ENCODE results near the gene IDH1. TPM values are rescaled to one million over a fixed set of nuclear protein-coding genes. Genes with fewer than 3 reads are reported as not detected.
A peak's percentile ranks its signal among the peaks of the same experiment; 100 is the strongest.

The IDH1 gene
- polyA plus RNA-seq, 2 of the 4 experiments (the other 2 are of a cell fraction): 180 to 346 TPM

DNA sequence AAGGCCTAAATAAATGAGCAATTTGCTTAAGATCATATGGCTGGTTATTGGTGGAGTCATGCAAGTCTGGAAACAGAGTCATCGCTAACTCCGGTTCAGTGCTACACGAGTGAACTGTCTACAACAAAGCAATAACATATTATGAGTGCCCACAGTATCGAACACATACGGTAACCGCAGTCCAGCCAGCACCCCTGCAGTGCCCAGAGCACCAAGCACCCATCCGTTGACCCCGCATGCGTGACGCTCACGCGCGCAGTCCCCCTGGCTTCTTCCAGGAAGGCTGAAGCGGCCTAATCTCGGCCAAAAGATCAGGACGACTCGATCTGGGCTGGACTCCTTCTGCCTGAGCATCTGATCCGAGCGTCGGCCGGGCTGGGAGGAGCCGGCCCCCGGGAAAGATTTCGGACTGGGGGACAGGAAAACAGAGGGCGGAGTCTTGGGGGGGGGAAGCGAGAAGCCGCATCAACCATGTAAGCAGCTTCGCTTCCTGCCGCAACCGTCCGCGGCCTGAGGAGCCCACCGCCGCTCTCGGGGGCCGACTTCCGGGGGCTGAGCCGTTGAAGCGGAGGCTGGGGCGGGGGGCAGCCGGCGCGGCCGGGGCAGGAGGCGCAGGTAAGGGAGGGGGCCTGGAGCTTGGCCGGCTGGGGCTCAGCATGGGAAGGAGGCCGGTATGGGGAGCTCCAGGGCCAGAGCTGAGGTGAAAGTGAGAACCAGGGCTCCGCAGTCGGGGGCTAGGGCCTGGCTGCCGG lies 11.1 kb upstream of the IDH1 start, which contains the start of gene PIKFYVE (continued):
- TF ChIP-seq RAD21 (conservative IDR thresholded peaks at IDR 0.05 in 1 of 2, IDR thresholded peaks at IDR 0.05 in 1 of 2): 0 out of 5 replicates have a peak, but pooled peaks of 1 of the 2 experiments have one; percentile 7
- no peak for TF ChIP-seq CBX8 (IDR thresholded peaks at IDR 0.05)
- no peak for TF ChIP-seq HOXA7 (CRISPR knock-in tag; IDR thresholded peaks at IDR 0.05)
- peak; percentile 35; the same call in 1 of the 2 replicates for TF ChIP-seq POLR2A (IDR thresholded peaks at IDR 0.05; ENCODE audit: low read length)
- TF ChIP-seq REST (IDR thresholded peaks at IDR 0.05): no peak
- TF ChIP-seq NR3C1 (IDR thresholded peaks at IDR 0.05): no peak
- no peak for TF ChIP-seq MAFK (IDR thresholded peaks at IDR 0.05; ENCODE audit: partially characterized antibody)
- TF ChIP-seq ZC3H11A (IDR thresholded peaks at IDR 0.05): no peak
- no peak for TF ChIP-seq HMGXB4 (CRISPR knock-in tag; IDR thresholded peaks at IDR 0.05; ENCODE audit: borderline replicate concordance)
- TF ChIP-seq, protein P1, sequence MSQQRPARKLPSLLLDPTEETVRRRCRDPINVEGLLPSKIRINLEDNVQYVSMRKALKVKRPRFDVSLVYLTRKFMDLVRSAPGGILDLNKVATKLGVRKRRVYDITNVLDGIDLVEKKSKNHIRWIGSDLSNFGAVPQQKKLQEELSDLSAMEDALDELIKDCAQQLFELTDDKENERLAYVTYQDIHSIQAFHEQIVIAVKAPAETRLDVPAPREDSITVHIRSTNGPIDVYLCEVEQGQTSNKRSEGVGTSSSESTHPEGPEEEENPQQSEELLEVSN (IDR thresholded peaks at IDR 0.05; ENCODE audit: borderline replicate concordance, low read depth): no peak
- TF ChIP-seq, protein P2, sequence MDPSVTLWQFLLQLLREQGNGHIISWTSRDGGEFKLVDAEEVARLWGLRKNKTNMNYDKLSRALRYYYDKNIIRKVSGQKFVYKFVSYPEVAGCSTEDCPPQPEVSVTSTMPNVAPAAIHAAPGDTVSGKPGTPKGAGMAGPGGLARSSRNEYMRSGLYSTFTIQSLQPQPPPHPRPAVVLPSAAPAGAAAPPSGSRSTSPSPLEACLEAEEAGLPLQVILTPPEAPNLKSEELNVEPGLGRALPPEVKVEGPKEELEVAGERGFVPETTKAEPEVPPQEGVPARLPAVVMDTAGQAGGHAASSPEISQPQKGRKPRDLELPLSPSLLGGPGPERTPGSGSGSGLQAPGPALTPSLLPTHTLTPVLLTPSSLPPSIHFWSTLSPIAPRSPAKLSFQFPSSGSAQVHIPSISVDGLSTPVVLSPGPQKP (IDR thresholded peaks at IDR 0.05; ENCODE audit: low read depth, low read length): no peak
- TF ChIP-seq EHMT2 (IDR thresholded peaks at IDR 0.05; ENCODE audit: low read depth): no peak
- no peak for TF ChIP-seq MAZ (IDR thresholded peaks at IDR 0.05; ENCODE audit: borderline replicate concordance, low read depth, low read length)
- TF ChIP-seq NFE2L2 (conservative IDR thresholded peaks at IDR 0.05; ENCODE audit: low read length): no peak
- TF ChIP-seq ZNF302 (CRISPR knock-in tag; IDR thresholded peaks at IDR 0.05): no peak
- TF ChIP-seq RARB (CRISPR knock-in tag; IDR thresholded peaks at IDR 0.05): 0 out of 2 replicates have a peak, but pooled peaks have one; percentile 19

- Histone ChIP-seq H3K27ac (peak overlapping the region; percentile 95 to 97), H3K9me3 (peaks cover 7% of the 10 kb centered on the region; the same call in 1 of the 3 replicates), H3K4me3 (peak overlapping the region; percentile 97), H3K4me1 (peaks cover 20% of the 10 kb centered on the region), H3K4me2 (peak overlapping the region; percentile 87)
- POLR2A ChIA-PET: interaction anchor here (1.0 to 2.9 kb wide), 2 partner anchors 10 to 11 kb away, joined by 4 to 50 read pairs; partner anchors contain the start of gene IDH1
- FAIRE-seq (no peak), DNase-seq (ENCODE audit: low read depth in 1 of 2, low spot score in 1 of 2) (peak in 1 of 2 experiments; percentile 15), ATAC-seq (peak; percentile 52)
- CTCF ChIA-PET: interaction anchor here (0.6 to 1.8 kb wide), 5 partner anchors 9 to 90 kb away, joined by 3 to 9 read pairs (median 5); partner anchors contain the start of gene IDH1
- 5% methylated on average over 9 of the region's 9 CpGs for WGBS (ENCODE audit: missing lambda C conversion rate)
- TF ChIP-seq POLR2A (IDR thresholded peaks at IDR 0.05; ENCODE audit: low read length) (no peak), TFCP2L1 (CRISPR knock-in tag; IDR thresholded peaks at IDR 0.05) (no peak), HOXA7 (CRISPR knock-in tag; IDR thresholded peaks at IDR 0.05) (no peak), CEBPB (IDR thresholded peaks at IDR 0.05) (no peak), CTCF (IDR thresholded peaks at IDR 0.05) (no peak), REST (IDR thresholded peaks at IDR 0.05) (no peak), MAZ (IDR thresholded peaks at IDR 0.05; ENCODE audit: borderline replicate concordance, low read depth, low read length) (no peak), ZSCAN20 (CRISPR knock-in tag; IDR thresholded peaks at IDR 0.05) (no peak), CBX2 (IDR thresholded peaks at IDR 0.05; ENCODE audit: borderline replicate concordance, low read depth) (no peak)
- TF ChIP-seq, protein P3, sequence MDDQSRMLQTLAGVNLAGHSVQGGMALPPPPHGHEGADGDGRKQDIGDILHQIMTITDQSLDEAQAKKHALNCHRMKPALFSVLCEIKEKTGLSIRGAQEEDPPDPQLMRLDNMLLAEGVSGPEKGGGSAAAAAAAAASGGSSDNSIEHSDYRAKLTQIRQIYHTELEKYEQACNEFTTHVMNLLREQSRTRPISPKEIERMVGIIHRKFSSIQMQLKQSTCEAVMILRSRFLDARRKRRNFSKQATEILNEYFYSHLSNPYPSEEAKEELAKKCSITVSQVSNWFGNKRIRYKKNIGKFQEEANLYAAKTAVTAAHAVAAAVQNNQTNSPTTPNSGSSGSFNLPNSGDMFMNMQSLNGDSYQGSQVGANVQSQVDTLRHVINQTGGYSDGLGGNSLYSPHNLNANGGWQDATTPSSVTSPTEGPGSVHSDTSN (IDR thresholded peaks at IDR 0.05): no peak
Measured at GRCh38 chr2:208265371-208265800, 10.5 kb upstream of the IDH1 start.
